WI38 (cell line): ENCODE results near the gene RNF187.

Experiments used
- H3K4me3 ChIP-seq: 2 replicates; pipeline ENCODE4 v1.5.1; 2011; ENCODE audit warnings: low read depth, mild to moderate bottlenecking, control low read depth, low read length
- TF ChIP-seq, protein P1 (sequence below): IDR thresholded peaks from 2 replicates; pipeline ENCODE4 v1.5.1; 2012; ENCODE audit warnings: low read depth, mild to moderate bottlenecking, control low read depth, low read length

The RNF187 gene

GRCh38 chr1:228474507-228474906, 12.7 kb upstream of the RNF187 start:
- TF ChIP-seq, protein P1, sequence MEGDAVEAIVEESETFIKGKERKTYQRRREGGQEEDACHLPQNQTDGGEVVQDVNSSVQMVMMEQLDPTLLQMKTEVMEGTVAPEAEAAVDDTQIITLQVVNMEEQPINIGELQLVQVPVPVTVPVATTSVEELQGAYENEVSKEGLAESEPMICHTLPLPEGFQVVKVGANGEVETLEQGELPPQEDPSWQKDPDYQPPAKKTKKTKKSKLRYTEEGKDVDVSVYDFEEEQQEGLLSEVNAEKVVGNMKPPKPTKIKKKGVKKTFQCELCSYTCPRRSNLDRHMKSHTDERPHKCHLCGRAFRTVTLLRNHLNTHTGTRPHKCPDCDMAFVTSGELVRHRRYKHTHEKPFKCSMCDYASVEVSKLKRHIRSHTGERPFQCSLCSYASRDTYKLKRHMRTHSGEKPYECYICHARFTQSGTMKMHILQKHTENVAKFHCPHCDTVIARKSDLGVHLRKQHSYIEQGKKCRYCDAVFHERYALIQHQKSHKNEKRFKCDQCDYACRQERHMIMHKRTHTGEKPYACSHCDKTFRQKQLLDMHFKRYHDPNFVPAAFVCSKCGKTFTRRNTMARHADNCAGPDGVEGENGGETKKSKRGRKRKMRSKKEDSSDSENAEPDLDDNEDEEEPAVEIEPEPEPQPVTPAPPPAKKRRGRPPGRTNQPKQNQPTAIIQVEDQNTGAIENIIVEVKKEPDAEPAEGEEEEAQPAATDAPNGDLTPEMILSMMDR: no peak
- H3K4me3 ChIP-seq: no peak overlapping the region

- TF ChIP-seq, protein P1: no peak
Measured at GRCh38 chr1:228475812-228476211, 11.4 kb upstream of the RNF187 start.

GRCh38 chr1:228477263-228477662, 9.9 kb upstream of the RNF187 start:
- TF ChIP-seq, protein P1: no peak
- H3K4me3 ChIP-seq: no peak overlapping the region

More at GRCh38 chr1:228475812-228476211, 11.4 kb upstream of the RNF187 start:
- H3K4me3 ChIP-seq: no peak overlapping the region

- TF ChIP-seq, protein P1: no peak
- no peak overlapping the region for H3K4me3 ChIP-seq
Measured at GRCh38 chr1:228478326-228478725, 8.9 kb upstream of the RNF187 start.

- TF ChIP-seq, protein P1: no peak
Measured at GRCh38 chr1:228478912-228479711, 8.1 kb upstream of the RNF187 start.

DNA sequence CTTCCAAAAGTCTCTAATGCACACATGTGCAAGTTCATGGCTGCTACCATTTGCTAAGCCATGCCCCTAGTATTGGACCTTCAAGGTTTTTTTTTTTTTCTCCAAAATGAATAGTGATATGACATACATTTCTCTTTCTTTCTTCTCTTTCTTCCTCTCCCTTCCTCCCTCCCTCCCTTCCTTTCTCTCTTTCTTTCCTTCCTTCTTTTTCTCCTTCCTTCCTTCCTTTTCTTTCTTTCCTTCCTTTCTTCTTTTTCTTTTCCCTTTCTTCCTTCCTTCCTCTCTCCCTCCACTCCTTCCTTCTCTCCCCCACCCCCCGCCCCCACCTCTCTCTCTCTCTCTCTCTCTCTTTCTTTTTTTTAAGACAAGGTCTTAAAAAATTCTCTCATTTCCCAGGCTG, 3.4 kb upstream of the RNF187 start:
- H3K4me3 ChIP-seq: no peak overlapping the region
- TF ChIP-seq, protein P1: no peak

More at GRCh38 chr1:228478912-228479711, 8.1 kb upstream of the RNF187 start:
- H3K4me3 ChIP-seq: no peak overlapping the region

DNA sequence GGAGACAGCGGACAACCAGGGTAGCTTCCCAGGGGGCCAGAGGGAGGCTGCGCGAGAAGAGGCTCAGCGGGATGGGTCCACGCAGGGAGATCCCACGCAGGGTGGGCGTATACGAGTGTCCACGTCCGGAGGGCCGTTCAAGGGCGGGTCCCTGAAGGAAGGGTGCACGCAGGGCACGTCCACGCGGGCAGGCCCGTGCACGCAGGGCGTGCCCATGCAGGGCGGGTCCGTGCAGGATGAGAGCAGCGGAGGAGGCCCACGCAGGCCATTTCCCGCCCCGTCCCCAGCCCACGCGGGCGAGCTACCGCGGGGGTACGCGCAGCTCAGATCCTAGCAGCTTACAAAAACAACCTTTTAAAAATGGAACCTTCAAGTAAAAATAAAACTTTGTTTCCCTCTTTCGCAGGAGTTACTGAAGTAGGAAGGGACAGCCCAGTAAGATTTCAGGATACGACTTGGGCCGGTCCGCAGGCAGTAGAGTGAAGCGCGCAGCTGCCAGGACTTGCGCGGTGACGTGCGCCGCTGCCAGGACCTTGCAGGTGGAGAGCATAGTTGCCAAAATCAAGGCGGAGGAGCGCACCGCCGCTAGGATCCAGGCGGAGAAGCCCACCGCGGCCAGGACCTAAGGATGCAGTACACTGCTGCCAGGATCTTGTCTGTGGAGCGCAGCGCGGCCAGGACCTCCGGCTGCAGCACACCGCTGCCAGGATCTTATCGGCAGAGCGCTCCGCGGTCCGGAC, 416 bp upstream of the RNF187 start:
- peak overlapping the region; percentile 82 for H3K4me3 ChIP-seq
- TF ChIP-seq, protein P1: no peak
